GM12878 (cell line): ENCODE measurements around the gene CCDC51. TPM values are rescaled to one million over a fixed set of nuclear protein-coding genes. Genes with fewer than 3 reads are reported as not detected.
A peak's percentile ranks its signal among the peaks of the same experiment; 100 is the strongest.

ENCODE experiments used
- BCL3 ChIP-seq: IDR thresholded peaks from 2 replicates; pipeline ENCODE4 v1.6.1; 2011; ENCODE audit warnings: borderline replicate concordance, low read depth, mild to moderate bottlenecking, moderate library complexity, low read length; ENCODE audit not compliant: insufficient read depth, poor library complexity, severe bottlenecking
- BCLAF1 ChIP-seq: fragments of 450-650 bp; IDR thresholded peaks from 2 replicates; pipeline ENCODE4 v1.6.1; 2017; ENCODE audit warnings: antibody characterized with exemption, mild to moderate bottlenecking, moderate library complexity
- BRCA1 ChIP-seq: IDR thresholded peaks from 2 replicates; pipeline ENCODE4 v1.6.1; 2011; ENCODE audit warnings: low read depth, low read length, improper control_type of control experiment
- CHD1 ChIP-seq: IDR thresholded peaks from 2 replicates; pipeline ENCODE4 v1.6.1; 2012; ENCODE audit warnings: low read depth, low read length, improper control_type of control experiment
- HDAC2 ChIP-seq: fragments of 200-600 bp; sonication (generic); IDR thresholded peaks from 2 replicates; pipeline ENCODE4 v1.6.1; 2017
- IRF4 ChIP-seq: IDR thresholded peaks from 2 replicates; pipeline ENCODE4 v1.6.1; 2011; ENCODE audit warnings: low read depth, low read length
- JUNB ChIP-seq: IDR thresholded peaks from 2 replicates; pipeline ENCODE4 v1.6.1; 2016; ENCODE audit warnings: antibody characterized with exemption, mild to moderate bottlenecking
- LARP7 ChIP-seq: fragments of 450-650 bp; IDR thresholded peaks from 2 replicates; pipeline ENCODE4 v1.6.1; 2017; ENCODE audit warnings: mild to moderate bottlenecking
- MTA3 ChIP-seq: IDR thresholded peaks from 2 replicates; pipeline ENCODE4 v1.6.1; 2012; ENCODE audit warnings: low read length, inconsistent platforms, borderline replicate concordance
- NRF1 ChIP-seq: conservative IDR thresholded peaks from 2 replicates; pipeline ENCODE4 v1.6.1; 2011; ENCODE audit warnings: mild to moderate bottlenecking, low read depth, low read length, improper control_type of control experiment
- POLR2AphosphoS2 ChIP-seq: IDR thresholded peaks from 2 replicates; pipeline ENCODE4 v1.6.1; 2011; ENCODE audit warnings: low read depth, mild to moderate bottlenecking, low read length, improper control_type of control experiment, moderate library complexity
- PRDM15 ChIP-seq: fragments of 450-650 bp; formaldehyde crosslinking; IDR thresholded peaks from 2 replicates; pipeline ENCODE4 v1.4.0; 2020; ENCODE audit warnings: mild to moderate bottlenecking, moderate library complexity
- RAD51 ChIP-seq: fragments of 450-650 bp; IDR thresholded peaks from 2 replicates; pipeline ENCODE4 v1.6.1; 2016; ENCODE audit warnings: moderate library complexity, mild to moderate bottlenecking, inconsistent platforms
- RFX5 ChIP-seq: IDR thresholded peaks from 2 replicates; pipeline ENCODE4 v1.6.1; 2011; ENCODE audit warnings: low read depth, low read length, improper control_type of control experiment
- STAT3 ChIP-seq: IDR thresholded peaks from 2 replicates; pipeline ENCODE4 v1.6.1; 2011; ENCODE audit warnings: low read depth, low read length, improper control_type of control experiment
- TCF3 ChIP-seq: IDR thresholded peaks from 2 replicates; pipeline ENCODE4 v1.6.1; 2012; ENCODE audit warnings: low read depth, mild to moderate bottlenecking, low read length, borderline replicate concordance; ENCODE audit not compliant: insufficient read depth
- YBX1 ChIP-seq: fragments of 450-650 bp; IDR thresholded peaks from 2 replicates; pipeline ENCODE4 v1.6.1; 2016; ENCODE audit warnings: antibody characterized with exemption
- ZBTB11 ChIP-seq: fragments of 450-650 bp; formaldehyde crosslinking; IDR thresholded peaks from 2 replicates; pipeline ENCODE4 v1.5.0; 2022; ENCODE audit warnings: mild to moderate bottlenecking, missing genetic modification characterization
- ZNF622 ChIP-seq: fragments of 450-650 bp; IDR thresholded peaks from 2 replicates; pipeline ENCODE4 v1.6.1; 2017; ENCODE audit warnings: mild to moderate bottlenecking, inconsistent platforms
- ZSCAN29 ChIP-seq: fragments of 450-650 bp; IDR thresholded peaks from 2 replicates; pipeline ENCODE4 v1.6.1; 2017; ENCODE audit warnings: mild to moderate bottlenecking, moderate library complexity
- polyA plus RNA-seq, 11 experiments: library from polyadenylated mRNA; depleted of rRNA in 4 of 11; unstranded in 6 of 11; stranded (reverse) in 5 of 11; fragments of >200 nt; fragmentation: Nextera tagmentation in 4 of 11; fragmentation: Illumina TruSeq in 1 of 11; extraction: Ambion mirVana in 4 of 11; extraction: Trizol in 1 of 11; gene quantifications; 1 replicate in 1 of 11; 2 replicates in 10 of 11; pipeline versions ENCODE4 v1.2.1 to v1.2.3, GENCODE V29; 2011 to 2016; ENCODE audit warnings: inconsistent platforms in 2 of 11, missing spikeins in 2 of 11, low read depth in 1 of 11
- total RNA-seq, 4 experiments: library from RNA; depleted of rRNA in 3 of 4; stranded (reverse); fragments of >200 nt in 3 of 4; fragmentation: Illumina TruSeq in 1 of 4; extraction: Trizol in 1 of 4; gene quantifications; 2 replicates each; pipeline versions ENCODE4 v1.2.1 to v1.2.3, GENCODE V29; 2013 to 2021

Gene CCDC51
- total and polyA plus RNA-seq, 10 of the 15 experiments (the other 5 are each of a cell fraction or from before 2014, with no cell fraction given) = 10.6 to 54.9 (median 28.5) TPM

- TF ChIP-seq TCF3 (peak; percentile 60; the same call in 1 of the 2 replicates), MTA3 (no peak), ZSCAN29 (no peak; the same call in 1 of the 2 replicates), CHD1 (no peak), LARP7 (peak; percentile 23; the same call in 1 of the 2 replicates), BCL3 (no peak), ZNF622 (no peak), NRF1 (no peak), BCLAF1 (no peak), RFX5 (peak; percentile 72), POLR2AphosphoS2 (peak; percentile 56; the same call in 1 of the 2 replicates), STAT3 (no peak), HDAC2 (no peak), ZBTB11 (no peak), IRF4 (no peak), PRDM15 (CRISPR knock-in tag) (no peak), YBX1 (no peak), RAD51 (peak; percentile 88), JUNB (no peak), BRCA1 (no peak)
These were observed at the start of gene CCDC51, which contains the start of gene TMA7 (continued) for GRCh38 chr3:48439820-48440589.
